Testis (tissue), 2 donors: ENCODE results near the gene AUP1.

Experiments
- POLR2A ChIP-seq: fragments of 450-650 bp; IDR thresholded peaks from one replicate; pipeline ENCODE4 v1.6.1; 2017; ENCODE audit warnings: antibody characterized with exemption, mild to moderate bottlenecking, moderate library complexity
- TF ChIP-seq, protein P1 (sequence below), 3 experiments: fragments of 450-650 bp in 2 of 3; fragments of 200-600 bp in 1 of 3; sonication (generic) in 1 of 3; IDR thresholded peaks; one replicate each; pipeline ENCODE4 v1.5.1; 2016 to 2019; ENCODE audit warnings: antibody characterized with exemption in 3 of 3, mild to moderate bottlenecking in 2 of 3, moderate library complexity in 1 of 3

- TF ChIP-seq, protein P1, sequence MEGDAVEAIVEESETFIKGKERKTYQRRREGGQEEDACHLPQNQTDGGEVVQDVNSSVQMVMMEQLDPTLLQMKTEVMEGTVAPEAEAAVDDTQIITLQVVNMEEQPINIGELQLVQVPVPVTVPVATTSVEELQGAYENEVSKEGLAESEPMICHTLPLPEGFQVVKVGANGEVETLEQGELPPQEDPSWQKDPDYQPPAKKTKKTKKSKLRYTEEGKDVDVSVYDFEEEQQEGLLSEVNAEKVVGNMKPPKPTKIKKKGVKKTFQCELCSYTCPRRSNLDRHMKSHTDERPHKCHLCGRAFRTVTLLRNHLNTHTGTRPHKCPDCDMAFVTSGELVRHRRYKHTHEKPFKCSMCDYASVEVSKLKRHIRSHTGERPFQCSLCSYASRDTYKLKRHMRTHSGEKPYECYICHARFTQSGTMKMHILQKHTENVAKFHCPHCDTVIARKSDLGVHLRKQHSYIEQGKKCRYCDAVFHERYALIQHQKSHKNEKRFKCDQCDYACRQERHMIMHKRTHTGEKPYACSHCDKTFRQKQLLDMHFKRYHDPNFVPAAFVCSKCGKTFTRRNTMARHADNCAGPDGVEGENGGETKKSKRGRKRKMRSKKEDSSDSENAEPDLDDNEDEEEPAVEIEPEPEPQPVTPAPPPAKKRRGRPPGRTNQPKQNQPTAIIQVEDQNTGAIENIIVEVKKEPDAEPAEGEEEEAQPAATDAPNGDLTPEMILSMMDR (IDR thresholded peaks at IDR 0.05) = no peak
- TF ChIP-seq POLR2A = no peak
Observed at GRCh38 chr2:74532222-74532621, 2.7 kb upstream of the AUP1 start.
